Parathyroid adenoma (tissue), 2 donors: ENCODE data around the gene PLPP7.
A peak's percentile ranks its signal among the peaks of the same experiment; 100 is the strongest.

ENCODE experiments used
- H2AFZ ChIP-seq: fragments of 300-600 bp; sonication (generic); one replicate; pipeline ENCODE4 v1.7.0; 2017; ENCODE audit warnings: antibody characterized with exemption, mild to moderate bottlenecking
- H3K27ac ChIP-seq: fragments of 300-600 bp; sonication (generic); one replicate; pipeline ENCODE4 v1.7.0; 2017
- H3K27me3 ChIP-seq: fragments of 300-600 bp; sonication (generic); one replicate; pipeline ENCODE4 v1.7.0; 2017; ENCODE audit warnings: low read length; ENCODE audit not compliant: control insufficient read depth, insufficient read depth
- H3K36me3 ChIP-seq: fragments of 300-600 bp; sonication (generic); one replicate; pipeline ENCODE4 v1.7.0; 2017; ENCODE audit warnings: low read length; ENCODE audit not compliant: control insufficient read depth, insufficient read depth
- H3K4me1 ChIP-seq: fragments of 300-600 bp; sonication (generic); one replicate; pipeline ENCODE4 v1.7.0; 2017; ENCODE audit warnings: control low read depth
- H3K4me2 ChIP-seq: fragments of 300-600 bp; sonication (generic); one replicate; pipeline ENCODE4 v1.7.0; 2017; ENCODE audit warnings: low read length
- H3K4me3 ChIP-seq: fragments of 300-600 bp; sonication (generic); one replicate; pipeline ENCODE4 v1.7.0; 2017; ENCODE audit warnings: low read depth, low read length
- H3K79me2 ChIP-seq: fragments of 300-600 bp; sonication (generic); one replicate; pipeline ENCODE4 v1.7.0; 2017; ENCODE audit warnings: control low read depth
- H3K9ac ChIP-seq: fragments of 300-600 bp; sonication (generic); one replicate; pipeline ENCODE4 v1.7.0; 2017; ENCODE audit warnings: mild to moderate bottlenecking
- H3K9me3 ChIP-seq: fragments of 300-600 bp; sonication (generic); one replicate; pipeline ENCODE4 v1.7.0; 2017; ENCODE audit warnings: low read length; ENCODE audit not compliant: control insufficient read depth
- CTCF ChIP-seq: fragments of 300-600 bp; sonication (generic); IDR thresholded peaks from one replicate; pipeline ENCODE4 v1.7.0; 2017; ENCODE audit warnings: antibody characterized with exemption, mild to moderate bottlenecking
- donor health status: primary hyperparathyroidism.

The PLPP7 gene

DNA sequence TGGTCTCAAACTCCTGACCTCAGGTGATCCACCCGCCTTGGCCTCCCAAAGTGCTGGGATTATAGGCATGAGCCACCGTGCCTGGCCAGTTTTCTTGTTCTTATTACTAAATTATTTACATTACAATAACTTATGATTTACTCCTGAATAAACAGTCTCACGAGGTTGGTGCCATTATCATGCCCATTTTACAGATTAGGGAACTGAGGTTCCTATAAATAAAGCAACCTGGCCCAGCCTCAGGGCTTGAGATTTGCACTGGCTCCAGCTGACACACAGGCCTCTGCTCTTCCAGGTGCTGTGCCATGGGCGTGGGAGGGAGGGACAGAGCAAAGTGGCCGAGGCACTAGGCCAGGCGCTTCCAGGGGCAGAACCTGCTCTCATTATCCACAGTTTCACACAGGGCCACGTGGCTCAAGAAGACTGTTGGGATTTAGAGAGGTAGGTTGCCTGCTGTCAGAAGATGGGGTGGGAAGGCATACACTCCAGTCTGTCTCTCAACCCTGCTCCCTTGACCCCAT, 2.3 kb downstream of the PLPP7 start:
- Histone ChIP-seq H3K4me2 (no peak overlapping the region), H3K27ac (no peak overlapping the region), H3K9ac (no peak overlapping the region), H3K4me3 (no peak overlapping the region), H3K27me3 (no peaks in the 10 kb centered on the region), H3K36me3 (no peaks in the 10 kb centered on the region), H2AFZ (no peak overlapping the region), H3K4me1 (no peaks in the 10 kb centered on the region), H3K9me3 (no peaks in the 10 kb centered on the region), H3K79me2 (no peaks in the 10 kb centered on the region)
- TF ChIP-seq CTCF: no peak

GRCh38 chr9:131292937-131293336, 3.4 kb downstream of the PLPP7 start:
- H3K27ac ChIP-seq: no peak overlapping the region

GRCh38 chr9:131296460-131296859, 6.9 kb downstream of the PLPP7 start:
- Histone ChIP-seq H3K4me1 (no peaks in the 10 kb centered on the region), H3K27ac (peak overlapping the region; percentile 19), H3K79me2 (no peaks in the 10 kb centered on the region), H3K4me2 (no peak overlapping the region), H3K36me3 (no peaks in the 10 kb centered on the region), H2AFZ (no peak overlapping the region), H3K27me3 (no peaks in the 10 kb centered on the region), H3K9ac (no peak overlapping the region), H3K9me3 (no peaks in the 10 kb centered on the region), H3K4me3 (no peak overlapping the region)
- TF ChIP-seq CTCF: no peak

More at GRCh38 chr9:131292937-131293336, 3.4 kb downstream of the PLPP7 start:
- H3K4me1 ChIP-seq: no peaks in the 10 kb centered on the region
- H3K36me3 ChIP-seq: no peaks in the 10 kb centered on the region
- no peak overlapping the region for H3K9ac ChIP-seq
- no peaks in the 10 kb centered on the region for H3K27me3 ChIP-seq
- H3K9me3 ChIP-seq: no peaks in the 10 kb centered on the region
- H3K79me2 ChIP-seq: no peaks in the 10 kb centered on the region
- no peak overlapping the region for H2AFZ ChIP-seq
- no peak overlapping the region for H3K4me2 ChIP-seq
- no peak for TF ChIP-seq CTCF
- no peak overlapping the region for H3K4me3 ChIP-seq

GRCh38 chr9:131296906-131297500, 7.5 kb downstream of the PLPP7 start:
- Histone ChIP-seq H3K4me3 (no peak overlapping the region), H3K9ac (no peak overlapping the region), H3K27ac (no peak overlapping the region), H3K9me3 (no peaks in the 10 kb centered on the region), H3K79me2 (no peaks in the 10 kb centered on the region), H3K36me3 (no peaks in the 10 kb centered on the region), H3K4me2 (no peak overlapping the region), H3K27me3 (no peaks in the 10 kb centered on the region), H3K4me1 (no peaks in the 10 kb centered on the region), H2AFZ (no peak overlapping the region)
- no peak for TF ChIP-seq CTCF

DNA sequence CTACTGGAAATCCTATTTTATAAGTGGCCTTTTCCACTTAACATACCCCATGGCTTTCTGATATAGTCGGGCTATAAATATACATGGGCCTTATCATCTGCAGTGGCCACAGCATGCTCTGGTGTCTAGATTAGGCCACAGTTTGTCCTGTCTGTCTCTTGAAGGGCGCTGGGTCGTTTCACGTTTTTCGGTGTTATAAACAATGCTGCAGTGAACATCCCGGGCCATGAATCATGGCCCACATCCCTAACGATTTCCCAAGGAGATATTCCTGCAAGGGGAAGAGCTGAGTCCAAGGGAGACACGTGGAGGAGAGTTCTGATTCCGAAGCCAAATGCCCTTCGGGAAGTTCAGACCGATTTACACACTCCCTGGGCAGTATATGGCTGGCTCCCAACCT, 8.4 kb downstream of the PLPP7 start:
- no peak overlapping the region for H3K27ac ChIP-seq
- H3K27me3 ChIP-seq: no peaks in the 10 kb centered on the region
- no peaks in the 10 kb centered on the region for H3K9me3 ChIP-seq
- no peaks in the 10 kb centered on the region for H3K36me3 ChIP-seq
- H3K9ac ChIP-seq: no peak overlapping the region
- H3K79me2 ChIP-seq: no peaks in the 10 kb centered on the region
- H3K4me3 ChIP-seq: no peak overlapping the region
- H3K4me2 ChIP-seq: no peak overlapping the region
- H2AFZ ChIP-seq: no peak overlapping the region
- TF ChIP-seq CTCF: no peak
- no peaks in the 10 kb centered on the region for H3K4me1 ChIP-seq
